Measurements from ENCODE around the gene PRR12.
A peak's percentile ranks its signal among the peaks of the same experiment; 100 is the strongest.

The PRR12 gene

GRCh38 chr19:49662011-49662410 lies 71.0 kb downstream of the PRR12 start:
- no peak for DNase-seq (ENCODE audit: low read depth in 2 of 3, low spot score in 1 of 3)

GRCh38 chr19:49663224-49663623 lies 72.2 kb downstream of the PRR12 start:
- no peak for DNase-seq (ENCODE audit: low read depth in 2 of 3, low spot score in 1 of 3)

- peak; percentile 82 to 94 (median 92) for DNase-seq (ENCODE audit: low read depth in 2 of 3, low spot score in 1 of 3)
Measured at GRCh38 chr19:49664171-49665035, 73.4 kb downstream of the PRR12 start.

GRCh38 chr19:49665036-49665350 lies 74.0 kb downstream of the PRR12 start:
- DNase-seq (ENCODE audit: low read depth in 2 of 3, low spot score in 1 of 3), result no peak

- peak; percentile 98 to 99 (median 99) for DNase-seq (ENCODE audit: low read depth in 2 of 3, low spot score in 1 of 3)
Measured at GRCh38 chr19:49665351-49666119, 74.6 kb downstream of the PRR12 start, which contains the start of the genes BCL2L12 and IRF3. TSS of gene BCL2L12 (plus strand) at chr19:49665933. CDS start at chr19:49666693, 760 bp downstream. TSS of gene IRF3 (minus strand) at chr19:49665857. CDS start at chr19:49664838, 1,019 bp downstream.

GRCh38 chr19:49666120-49666444 lies 75.1 kb downstream of the PRR12 start:
- no peak for DNase-seq (ENCODE audit: low read depth in 2 of 3, low spot score in 1 of 3)

GRCh38 chr19:49667473-49667872 lies 76.5 kb downstream of the PRR12 start:
- DNase-seq (ENCODE audit: low read depth in 2 of 3, low spot score in 1 of 3), result no peak

GRCh38 chr19:49669516-49669915 lies 78.5 kb downstream of the PRR12 start:
- DNase-seq (ENCODE audit: low read depth in 2 of 3, low spot score in 1 of 3), result no peak

GRCh38 chr19:49672131-49672919 lies 81.3 kb downstream of the PRR12 start:
- peak in 2 of 3 donors; percentile 68 to 77 for DNase-seq (ENCODE audit: low read depth in 2 of 3, low spot score in 1 of 3)

Data from stimulated activated CD4-positive, alpha-beta T cell treated with anti-CD3 and anti-CD28 coated beads, Interleukin-12 subunit alpha, Interleukin-12 subunit beta, amount 100 ng/mL, for 48 hours (primary cell).